AG10803 (cell line): ENCODE data around the gene VGLL2.

ENCODE experiments used
- DNase-seq: peaks from one replicate; pipeline ENCODE4 v3.0.0; 2010; ENCODE audit warnings: low read depth
- H3K4me3 ChIP-seq: 2 replicates; pipeline ENCODE4 v1.5.1; 2011; ENCODE audit warnings: mild to moderate bottlenecking, low read length, control low read depth
- CTCF ChIP-seq: conservative IDR thresholded peaks from 2 replicates; pipeline ENCODE4 v1.5.1; 2011; ENCODE audit warnings: mild to moderate bottlenecking, low read length, control low read depth, inconsistent platforms

VGLL2 gene

GRCh38 chr6:117263353-117263927 is 1.9 kb upstream of the VGLL2 start:
- no peak for DNase-seq
- H3K4me3 ChIP-seq: no peak overlapping the region
- no peak for TF ChIP-seq CTCF

GRCh38 chr6:117264369-117264691 is 1.0 kb upstream of the VGLL2 start:
- no peak for DNase-seq
- peak overlapping the region; percentile 50 for H3K4me3 ChIP-seq
- TF ChIP-seq CTCF: no peak

- peak overlapping the region; percentile 50 for H3K4me3 ChIP-seq
- DNase-seq: peak; percentile 3
- no peak for TF ChIP-seq CTCF
Measured at GRCh38 chr6:117264692-117265409, 507 bp upstream of the VGLL2 start.

- H3K4me3 ChIP-seq: peak overlapping the region; percentile 50
- no peak for TF ChIP-seq CTCF
- DNase-seq: no peak
Measured at GRCh38 chr6:117266257-117267053, 1.1 kb downstream of the VGLL2 start.

- H3K4me3 ChIP-seq: no peak overlapping the region
- no peak for DNase-seq
- TF ChIP-seq CTCF: no peak
Measured at GRCh38 chr6:117267054-117267347, 1.6 kb downstream of the VGLL2 start.

GRCh38 chr6:117267766-117268534 is 2.6 kb downstream of the VGLL2 start:
- TF ChIP-seq CTCF: no peak
- no peak for DNase-seq
- H3K4me3 ChIP-seq: no peak overlapping the region
